Measurements from ENCODE around the gene MAPRE2. TPM values are rescaled to one million over a fixed set of nuclear protein-coding genes. Genes with fewer than 3 reads are reported as not detected.

The MAPRE2 gene
- total and polyA plus RNA-seq, 2 of the 13 experiments (the other 11 are each of a cell fraction or from before 2014, with no cell fraction given) = 34.5 to 67.9 TPM

DNA sequence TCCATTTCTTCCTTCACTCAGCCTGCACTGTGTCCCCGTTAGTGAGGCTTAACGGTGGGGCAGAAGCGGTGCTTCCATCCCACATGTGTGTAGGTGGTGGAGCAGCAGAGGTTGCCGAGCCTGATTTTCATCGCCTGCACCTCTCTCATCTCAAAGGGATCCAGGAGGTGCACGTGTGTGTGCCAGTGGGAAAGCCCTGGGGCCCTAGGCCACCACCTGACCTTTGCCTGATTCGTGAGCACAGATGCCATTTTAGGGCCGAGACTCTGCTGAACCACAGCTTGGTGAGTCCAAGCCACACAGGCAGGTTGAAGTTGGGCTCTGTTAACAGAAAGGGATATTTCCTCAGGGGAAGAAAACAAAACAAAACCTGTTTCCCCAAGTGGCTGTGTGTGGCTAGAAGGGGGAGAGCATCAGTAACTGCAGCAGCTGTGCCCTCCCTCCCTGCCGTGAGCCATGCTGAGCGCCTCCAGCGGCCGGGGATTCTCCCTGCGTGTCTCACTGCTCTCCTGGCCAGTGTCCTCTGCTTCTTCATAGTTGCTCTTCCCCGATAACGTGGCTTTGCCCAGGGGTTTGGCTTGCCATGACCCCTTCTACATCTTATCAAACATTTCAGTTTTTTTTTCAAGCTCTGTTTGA lies 81.5 kb downstream of the MAPRE2 start:
- H3K27me3 ChIP-seq (ENCODE audit: control insufficient read depth in 1 of 2, insufficient read depth in 2 of 2, low read length in 2 of 2) = no peaks in the 10 kb centered on the region
- DNase-seq (ENCODE audit: low spot score) (no peak), ATAC-seq (no peak), FAIRE-seq (no peak)
- H3K4me1 ChIP-seq (ENCODE audit: insufficient read depth, low read length) = no peaks in the 10 kb centered on the region
- H3K36me3 ChIP-seq (replicated peaks in 1 of 2; ENCODE audit: control insufficient read depth in 1 of 2, insufficient read depth in 2 of 2, low read length in 2 of 2) = peaks cover 7 to 13% of the 10 kb centered on the region in 2 experiments
- intact Hi-C loops (cut with micrococcal nuclease; ENCODE audit: unreplicated experiment) (no loop called here), in situ Hi-C loops (cut with HindIII; ENCODE audit: extremely low pct_ligation_motif_present, low pct_unique_long_range_greater_than_20kb) (no loop called here)
- POLR2A ChIA-PET = no interaction called here
- H4K20me1 ChIP-seq (ENCODE audit: insufficient read depth, low read length) = no peaks in the 10 kb centered on the region
- H3K9ac ChIP-seq (ENCODE audit: insufficient read depth, low read depth, low read length) = no peak overlapping the region
- H3K27ac ChIP-seq (ENCODE audit: extremely low read length, insufficient read depth, low read length) = no peak overlapping the region
- no peaks in the 10 kb centered on the region for H3K79me2 ChIP-seq (ENCODE audit: insufficient read depth, low read length)
- H3K9me3 ChIP-seq (ENCODE audit: low read length) = no peaks in the 10 kb centered on the region
- 97% methylated on average over 15 of the region's 15 CpGs for WGBS (ENCODE audit: low lambda C conversion rate)
- no peak overlapping the region for H3K4me3 ChIP-seq (replicated peaks in 1 of 3; ENCODE audit: insufficient read depth in 1 of 3, low read depth in 2 of 3, low read length in 3 of 3)
- no peak overlapping the region for H3K4me2 ChIP-seq (ENCODE audit: low read depth, low read length)
- H2AFZ ChIP-seq (ENCODE audit: low read length) = no peak overlapping the region
- TF ChIP-seq, protein P1, sequence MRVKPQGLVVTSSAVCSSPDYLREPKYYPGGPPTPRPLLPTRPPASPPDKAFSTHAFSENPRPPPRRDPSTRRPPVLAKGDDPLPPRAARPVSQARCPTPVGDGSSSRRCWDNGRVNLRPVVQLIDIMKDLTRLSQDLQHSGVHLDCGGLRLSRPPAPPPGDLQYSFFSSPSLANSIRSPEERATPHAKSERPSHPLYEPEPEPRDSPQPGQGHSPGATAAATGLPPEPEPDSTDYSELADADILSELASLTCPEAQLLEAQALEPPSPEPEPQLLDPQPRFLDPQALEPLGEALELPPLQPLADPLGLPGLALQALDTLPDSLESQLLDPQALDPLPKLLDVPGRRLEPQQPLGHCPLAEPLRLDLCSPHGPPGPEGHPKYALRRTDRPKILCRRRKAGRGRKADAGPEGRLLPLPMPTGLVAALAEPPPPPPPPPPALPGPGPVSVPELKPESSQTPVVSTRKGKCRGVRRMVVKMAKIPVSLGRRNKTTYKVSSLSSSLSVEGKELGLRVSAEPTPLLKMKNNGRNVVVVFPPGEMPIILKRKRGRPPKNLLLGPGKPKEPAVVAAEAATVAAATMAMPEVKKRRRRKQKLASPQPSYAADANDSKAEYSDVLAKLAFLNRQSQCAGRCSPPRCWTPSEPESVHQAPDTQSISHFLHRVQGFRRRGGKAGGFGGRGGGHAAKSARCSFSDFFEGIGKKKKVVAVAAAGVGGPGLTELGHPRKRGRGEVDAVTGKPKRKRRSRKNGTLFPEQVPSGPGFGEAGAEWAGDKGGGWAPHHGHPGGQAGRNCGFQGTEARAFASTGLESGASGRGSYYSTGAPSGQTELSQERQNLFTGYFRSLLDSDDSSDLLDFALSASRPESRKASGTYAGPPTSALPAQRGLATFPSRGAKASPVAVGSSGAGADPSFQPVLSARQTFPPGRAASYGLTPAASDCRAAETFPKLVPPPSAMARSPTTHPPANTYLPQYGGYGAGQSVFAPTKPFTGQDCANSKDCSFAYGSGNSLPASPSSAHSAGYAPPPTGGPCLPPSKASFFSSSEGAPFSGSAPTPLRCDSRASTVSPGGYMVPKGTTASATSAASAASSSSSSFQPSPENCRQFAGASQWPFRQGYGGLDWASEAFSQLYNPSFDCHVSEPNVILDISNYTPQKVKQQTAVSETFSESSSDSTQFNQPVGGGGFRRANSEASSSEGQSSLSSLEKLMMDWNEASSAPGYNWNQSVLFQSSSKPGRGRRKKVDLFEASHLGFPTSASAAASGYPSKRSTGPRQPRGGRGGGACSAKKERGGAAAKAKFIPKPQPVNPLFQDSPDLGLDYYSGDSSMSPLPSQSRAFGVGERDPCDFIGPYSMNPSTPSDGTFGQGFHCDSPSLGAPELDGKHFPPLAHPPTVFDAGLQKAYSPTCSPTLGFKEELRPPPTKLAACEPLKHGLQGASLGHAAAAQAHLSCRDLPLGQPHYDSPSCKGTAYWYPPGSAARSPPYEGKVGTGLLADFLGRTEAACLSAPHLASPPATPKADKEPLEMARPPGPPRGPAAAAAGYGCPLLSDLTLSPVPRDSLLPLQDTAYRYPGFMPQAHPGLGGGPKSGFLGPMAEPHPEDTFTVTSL (CRISPR knock-in tag; IDR thresholded peaks at IDR 0.05; ENCODE audit: borderline replicate concordance) = no peak
- TF ChIP-seq, protein P2, sequence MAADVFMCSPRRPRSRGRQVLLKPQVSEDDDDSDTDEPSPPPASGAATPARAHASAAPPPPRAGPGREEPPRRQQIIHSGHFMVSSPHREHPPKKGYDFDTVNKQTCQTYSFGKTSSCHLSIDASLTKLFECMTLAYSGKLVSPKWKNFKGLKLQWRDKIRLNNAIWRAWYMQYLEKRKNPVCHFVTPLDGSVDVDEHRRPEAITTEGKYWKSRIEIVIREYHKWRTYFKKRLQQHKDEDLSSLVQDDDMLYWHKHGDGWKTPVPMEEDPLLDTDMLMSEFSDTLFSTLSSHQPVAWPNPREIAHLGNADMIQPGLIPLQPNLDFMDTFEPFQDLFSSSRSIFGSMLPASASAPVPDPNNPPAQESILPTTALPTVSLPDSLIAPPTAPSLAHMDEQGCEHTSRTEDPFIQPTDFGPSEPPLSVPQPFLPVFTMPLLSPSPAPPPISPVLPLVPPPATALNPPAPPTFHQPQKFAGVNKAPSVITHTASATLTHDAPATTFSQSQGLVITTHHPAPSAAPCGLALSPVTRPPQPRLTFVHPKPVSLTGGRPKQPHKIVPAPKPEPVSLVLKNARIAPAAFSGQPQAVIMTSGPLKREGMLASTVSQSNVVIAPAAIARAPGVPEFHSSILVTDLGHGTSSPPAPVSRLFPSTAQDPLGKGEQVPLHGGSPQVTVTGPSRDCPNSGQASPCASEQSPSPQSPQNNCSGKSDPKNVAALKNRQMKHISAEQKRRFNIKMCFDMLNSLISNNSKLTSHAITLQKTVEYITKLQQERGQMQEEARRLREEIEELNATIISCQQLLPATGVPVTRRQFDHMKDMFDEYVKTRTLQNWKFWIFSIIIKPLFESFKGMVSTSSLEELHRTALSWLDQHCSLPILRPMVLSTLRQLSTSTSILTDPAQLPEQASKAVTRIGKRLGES (CRISPR knock-in tag; IDR thresholded peaks at IDR 0.05; ENCODE audit: borderline replicate concordance) = no peak
- TF ChIP-seq, protein P3, sequence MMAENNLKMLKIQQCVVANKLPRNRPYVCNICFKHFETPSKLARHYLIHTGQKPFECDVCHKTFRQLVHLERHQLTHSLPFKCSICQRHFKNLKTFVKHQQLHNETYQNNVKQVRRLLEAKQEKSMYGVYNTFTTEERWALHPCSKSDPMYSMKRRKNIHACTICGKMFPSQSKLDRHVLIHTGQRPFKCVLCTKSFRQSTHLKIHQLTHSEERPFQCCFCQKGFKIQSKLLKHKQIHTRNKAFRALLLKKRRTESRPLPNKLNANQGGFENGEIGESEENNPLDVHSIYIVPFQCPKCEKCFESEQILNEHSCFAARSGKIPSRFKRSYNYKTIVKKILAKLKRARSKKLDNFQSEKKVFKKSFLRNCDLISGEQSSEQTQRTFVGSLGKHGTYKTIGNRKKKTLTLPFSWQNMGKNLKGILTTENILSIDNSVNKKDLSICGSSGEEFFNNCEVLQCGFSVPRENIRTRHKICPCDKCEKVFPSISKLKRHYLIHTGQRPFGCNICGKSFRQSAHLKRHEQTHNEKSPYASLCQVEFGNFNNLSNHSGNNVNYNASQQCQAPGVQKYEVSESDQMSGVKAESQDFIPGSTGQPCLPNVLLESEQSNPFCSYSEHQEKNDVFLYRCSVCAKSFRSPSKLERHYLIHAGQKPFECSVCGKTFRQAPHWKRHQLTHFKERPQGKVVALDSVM (CRISPR knock-in tag; IDR thresholded peaks at IDR 0.05) = no peak
- TF ChIP-seq ZFP82 (CRISPR knock-in tag; IDR thresholded peaks at IDR 0.05; ENCODE audit: borderline replicate concordance) (no peak), ZNF644 (CRISPR knock-in tag; IDR thresholded peaks at IDR 0.05; ENCODE audit: low read depth) (no peak), ZNF296 (CRISPR knock-in tag; conservative IDR thresholded peaks at IDR 0.05) (no peak), PHF21A (CRISPR knock-in tag; IDR thresholded peaks at IDR 0.05) (no peak), ZBTB8A (CRISPR knock-in tag; IDR thresholded peaks at IDR 0.05; ENCODE audit: borderline replicate concordance, low read depth) (no peak), RARG (CRISPR knock-in tag; IDR thresholded peaks at IDR 0.05; ENCODE audit: low read depth) (no peak), ZNF33B (CRISPR knock-in tag; IDR thresholded peaks at IDR 0.05) (no peak)
- no TSS peak for BruUV-seq (replicated peaks)
- CTCF ChIA-PET (ENCODE audit: low intra/inter-chr PET ratio, low total read pairs) = no interaction called here

Measured in HepG2 (cell line).